ENCODE data around the gene TFDP1.

- TF ChIP-seq CTCF (IDR thresholded peaks at IDR 0.05; ENCODE audit: borderline replicate concordance, extremely low read depth, low read length, poor library complexity, severe bottlenecking) (no peak), EZH2 (IDR thresholded peaks at IDR 0.05; ENCODE audit: borderline replicate concordance, low read depth, low read length, severe bottlenecking) (no peak)
Measured at GRCh38 chr13:113561417-113562084, 23.0 kb upstream of the TFDP1 start.
